GM23338 (cell line): Measurements from ENCODE around the gene SORCS2. TPM values are rescaled to one million over a fixed set of nuclear protein-coding genes. Genes with fewer than 3 reads are reported as not detected.

ENCODE experiments used
- ATAC-seq: fragments of 200-7000 bp; cut with Tn5 transposase; 3 replicates; pipeline ENCODE4 v1.9.1; 2020
- DNase-seq: peaks from one replicate; pipeline ENCODE4 v3.0.0-alpha.2; 2015; ENCODE audit warnings: low spot score
- H2AFZ ChIP-seq: fragments of 200-600 bp; sonication (generic); 2 replicates; pipeline ENCODE4 v1.8.0; 2016; ENCODE audit warnings: antibody characterized with exemption, mild to moderate bottlenecking, moderate library complexity
- H3F3A ChIP-seq: fragments of 200-600 bp; sonication (generic); replicated peaks from 2 replicates; pipeline ENCODE4 v1.8.0; 2017; ENCODE audit warnings: antibody characterized with exemption, mixed run types, low read depth
- H3K27ac ChIP-seq: fragments of 200-600 bp; sonication (generic); 2 replicates; pipeline ENCODE4 v1.6.1; 2016; ENCODE audit warnings: low read depth
- H3K27me3 ChIP-seq: fragments of 200-600 bp; sonication (generic); 2 replicates; pipeline ENCODE4 v1.8.0; 2016; ENCODE audit warnings: mild to moderate bottlenecking, mixed run types, moderate library complexity; ENCODE audit not compliant: insufficient read depth
- H3K36me3 ChIP-seq: fragments of 200-600 bp; sonication (generic); 2 replicates; pipeline ENCODE4 v1.8.0; 2016; ENCODE audit warnings: mild to moderate bottlenecking; ENCODE audit not compliant: insufficient read depth
- H3K4me1 ChIP-seq: fragments of 200-600 bp; sonication (generic); 2 replicates; pipeline ENCODE4 v1.8.0; 2016; ENCODE audit warnings: mild to moderate bottlenecking, moderate library complexity; ENCODE audit not compliant: insufficient read depth
- H3K4me2 ChIP-seq: fragments of 200-600 bp; sonication (generic); 2 replicates; pipeline ENCODE4 v1.7.1; 2017; ENCODE audit warnings: mixed run types
- H3K4me3 ChIP-seq: fragments of 200-600 bp; sonication (generic); 2 replicates; pipeline ENCODE4 v1.6.1; 2016; ENCODE audit warnings: mixed run types
- H3K79me2 ChIP-seq: fragments of 200-600 bp; sonication (generic); replicated peaks from 2 replicates; pipeline ENCODE4 v1.8.0; 2017; ENCODE audit warnings: mild to moderate bottlenecking; ENCODE audit not compliant: insufficient read depth
- H3K9me2 ChIP-seq: fragments of 200-600 bp; sonication (generic); 2 replicates; pipeline ENCODE4 v1.8.0; 2017; ENCODE audit not compliant: insufficient read depth
- H4K20me1 ChIP-seq: fragments of 200-600 bp; sonication (generic); replicated peaks from 2 replicates; pipeline ENCODE4 v1.8.0; 2017; ENCODE audit warnings: mild to moderate bottlenecking; ENCODE audit not compliant: insufficient read depth
- H3K27ac Mint-ChIP-seq: 2 replicates; pipeline ENCODE4 v1.8.0; 2020; ENCODE audit warnings: inconsistent platforms, mild to moderate bottlenecking, moderate library complexity, mixed read lengths
- H3K27me3 Mint-ChIP-seq: 3 replicates; pipeline ENCODE4 v1.8.0; 2022; ENCODE audit warnings: low read depth, mild to moderate bottlenecking, moderate library complexity, mixed read lengths, inconsistent platforms; ENCODE audit not compliant: insufficient read depth, poor library complexity
- H3K36me3 Mint-ChIP-seq: 3 replicates; pipeline ENCODE4 v1.8.0; 2021; ENCODE audit warnings: low read depth, mild to moderate bottlenecking, inconsistent platforms, moderate library complexity, mixed read lengths
- H3K4me1 Mint-ChIP-seq: 3 replicates; pipeline ENCODE4 v1.8.0; 2020; ENCODE audit warnings: mild to moderate bottlenecking, inconsistent platforms, mixed read lengths
- H3K4me3 Mint-ChIP-seq: 3 replicates; pipeline ENCODE4 v1.8.0; 2021; ENCODE audit warnings: moderate library complexity, mild to moderate bottlenecking, inconsistent platforms, mixed read lengths
- H3K9me3 Mint-ChIP-seq: 3 replicates; pipeline ENCODE4 v1.8.0; 2020; ENCODE audit warnings: moderate library complexity, mild to moderate bottlenecking, inconsistent platforms, mixed read lengths
- CREB1 ChIP-seq: fragments of 250-450 bp; sonication (Bioruptor Pico); IDR thresholded peaks from 2 replicates; pipeline ENCODE4 v1.5.0; 2020; ENCODE audit warnings: low read depth, mild to moderate bottlenecking, moderate library complexity
- EZH2 ChIP-seq: fragments of 200-600 bp; sonication (generic); IDR thresholded peaks from one replicate; pipeline ENCODE4 v1.8.0; 2017; ENCODE audit warnings: antibody characterized with exemption, mild to moderate bottlenecking, low read depth; ENCODE audit not compliant: unreplicated experiment
- EZH2phosphoT487 ChIP-seq: fragments of 200-600 bp; sonication (generic); IDR thresholded peaks from one replicate; pipeline ENCODE4 v1.8.1; 2018; ENCODE audit warnings: antibody characterized with exemption; ENCODE audit not compliant: unreplicated experiment
- JUNB ChIP-seq: IDR thresholded peaks from one replicate; pipeline ENCODE4 v1.6.1; 2016; ENCODE audit warnings: antibody characterized with exemption; ENCODE audit not compliant: unreplicated experiment
- NANOG ChIP-seq: IDR thresholded peaks from 2 replicates; pipeline ENCODE4 v1.6.1; 2016; ENCODE audit warnings: antibody characterized with exemption, borderline replicate concordance
- STAT1 ChIP-seq: IDR thresholded peaks from one replicate; pipeline ENCODE4 v1.6.1; 2016; ENCODE audit warnings: antibody characterized with exemption; ENCODE audit not compliant: unreplicated experiment
- ZNF114 ChIP-seq: fragments of 250-450 bp; sonication (Bioruptor Pico); IDR thresholded peaks from 2 replicates; pipeline ENCODE4 v1.5.0; 2020; ENCODE audit warnings: mild to moderate bottlenecking, moderate library complexity
- ZNF331 ChIP-seq: fragments of 250-450 bp; sonication (Bioruptor Pico); IDR thresholded peaks from 2 replicates; pipeline ENCODE4 v1.5.0; 2020; ENCODE audit warnings: low read depth, mild to moderate bottlenecking, moderate library complexity
- polyA plus RNA-seq: library from polyadenylated mRNA; unstranded; fragments of >200 nt; fragmentation: Nextera tagmentation; extraction: Ambion mirVana; gene quantifications from 2 replicates; pipeline ENCODE4 v1.2.1, GENCODE V29; 2016
- total RNA-seq: library from RNA; depleted of rRNA; stranded (reverse); fragments of >200 nt; shearing (Covaris generic); gene quantifications from 2 replicates; pipeline ENCODE4 v1.2.3, GENCODE V29; 2014
- TF ChIP-seq, protein P1 (sequence below): IDR thresholded peaks from 2 replicates; pipeline ENCODE4 v1.6.1; 2016; ENCODE audit warnings: antibody characterized with exemption
- TF ChIP-seq, protein P2 (sequence below): IDR thresholded peaks from one replicate; pipeline ENCODE4 v1.6.1; 2018; ENCODE audit warnings: antibody characterized with exemption; ENCODE audit not compliant: unreplicated experiment

The SORCS2 gene
- total and polyA plus RNA-seq, 2 experiments from 2014 or later = 0.47 to 2.4 TPM

DNA sequence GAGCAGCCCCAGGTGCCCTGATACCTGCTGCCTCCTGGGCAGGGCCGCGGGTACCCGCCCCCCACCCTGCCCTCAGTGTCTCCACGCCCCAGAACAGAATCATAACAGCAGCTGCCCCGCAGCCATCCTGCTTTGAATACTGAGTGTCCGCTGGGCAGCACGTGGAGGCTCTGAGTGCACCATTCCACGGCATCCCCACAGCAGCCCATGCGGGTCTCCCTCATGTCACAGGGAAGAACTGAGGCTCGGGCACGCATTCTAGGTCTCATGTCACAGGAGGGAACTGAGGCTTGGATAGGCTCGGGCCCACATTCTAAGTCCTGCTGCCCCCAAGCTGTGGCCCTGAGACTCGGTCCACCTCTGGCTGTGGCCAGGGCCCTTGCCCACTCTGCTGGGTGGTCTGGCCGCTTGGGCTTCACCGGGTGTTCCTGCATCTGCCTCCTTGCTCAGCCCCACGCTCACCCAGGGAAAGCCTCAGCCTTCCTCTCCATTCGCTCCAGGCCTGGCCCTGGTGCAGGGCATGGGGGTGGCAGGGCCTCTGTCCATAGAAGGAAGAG lies 464.0 kb downstream of the SORCS2 start:
- Mint-ChIP-seq H3K27me3 (peaks cover 1% of the 10 kb centered on the region), H3K4me1 (peaks cover 33% of the 10 kb centered on the region), H3K27ac (no peak overlapping the region), H3K4me3 (no peak overlapping the region), H3K36me3 (no peaks in the 10 kb centered on the region), H3K9me3 (no peaks in the 10 kb centered on the region)
- Histone ChIP-seq H3K36me3 (no peaks in the 10 kb centered on the region), H3K79me2 (no peaks in the 10 kb centered on the region), H3K27ac (no peak overlapping the region), H3F3A (no peaks in the 10 kb centered on the region), H4K20me1 (no peaks in the 10 kb centered on the region), H3K27me3 (no peaks in the 10 kb centered on the region), H2AFZ (no peak overlapping the region), H3K4me2 (no peak overlapping the region), H3K4me1 (no peaks in the 10 kb centered on the region), H3K4me3 (no peak overlapping the region), H3K9me2 (no peaks in the 10 kb centered on the region)
- TF ChIP-seq CREB1 (CRISPR knock-in tag) = no peak
- TF ChIP-seq EZH2 = no peak
- no peak for TF ChIP-seq ZNF114
- TF ChIP-seq NANOG = no peak
- TF ChIP-seq ZNF331 = no peak
- TF ChIP-seq, protein P1, sequence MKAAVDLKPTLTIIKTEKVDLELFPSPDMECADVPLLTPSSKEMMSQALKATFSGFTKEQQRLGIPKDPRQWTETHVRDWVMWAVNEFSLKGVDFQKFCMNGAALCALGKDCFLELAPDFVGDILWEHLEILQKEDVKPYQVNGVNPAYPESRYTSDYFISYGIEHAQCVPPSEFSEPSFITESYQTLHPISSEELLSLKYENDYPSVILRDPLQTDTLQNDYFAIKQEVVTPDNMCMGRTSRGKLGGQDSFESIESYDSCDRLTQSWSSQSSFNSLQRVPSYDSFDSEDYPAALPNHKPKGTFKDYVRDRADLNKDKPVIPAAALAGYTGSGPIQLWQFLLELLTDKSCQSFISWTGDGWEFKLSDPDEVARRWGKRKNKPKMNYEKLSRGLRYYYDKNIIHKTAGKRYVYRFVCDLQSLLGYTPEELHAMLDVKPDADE = no peak
- no peak for TF ChIP-seq JUNB
- no peak for TF ChIP-seq EZH2phosphoT487
- TF ChIP-seq STAT1 = no peak
- TF ChIP-seq, protein P2, sequence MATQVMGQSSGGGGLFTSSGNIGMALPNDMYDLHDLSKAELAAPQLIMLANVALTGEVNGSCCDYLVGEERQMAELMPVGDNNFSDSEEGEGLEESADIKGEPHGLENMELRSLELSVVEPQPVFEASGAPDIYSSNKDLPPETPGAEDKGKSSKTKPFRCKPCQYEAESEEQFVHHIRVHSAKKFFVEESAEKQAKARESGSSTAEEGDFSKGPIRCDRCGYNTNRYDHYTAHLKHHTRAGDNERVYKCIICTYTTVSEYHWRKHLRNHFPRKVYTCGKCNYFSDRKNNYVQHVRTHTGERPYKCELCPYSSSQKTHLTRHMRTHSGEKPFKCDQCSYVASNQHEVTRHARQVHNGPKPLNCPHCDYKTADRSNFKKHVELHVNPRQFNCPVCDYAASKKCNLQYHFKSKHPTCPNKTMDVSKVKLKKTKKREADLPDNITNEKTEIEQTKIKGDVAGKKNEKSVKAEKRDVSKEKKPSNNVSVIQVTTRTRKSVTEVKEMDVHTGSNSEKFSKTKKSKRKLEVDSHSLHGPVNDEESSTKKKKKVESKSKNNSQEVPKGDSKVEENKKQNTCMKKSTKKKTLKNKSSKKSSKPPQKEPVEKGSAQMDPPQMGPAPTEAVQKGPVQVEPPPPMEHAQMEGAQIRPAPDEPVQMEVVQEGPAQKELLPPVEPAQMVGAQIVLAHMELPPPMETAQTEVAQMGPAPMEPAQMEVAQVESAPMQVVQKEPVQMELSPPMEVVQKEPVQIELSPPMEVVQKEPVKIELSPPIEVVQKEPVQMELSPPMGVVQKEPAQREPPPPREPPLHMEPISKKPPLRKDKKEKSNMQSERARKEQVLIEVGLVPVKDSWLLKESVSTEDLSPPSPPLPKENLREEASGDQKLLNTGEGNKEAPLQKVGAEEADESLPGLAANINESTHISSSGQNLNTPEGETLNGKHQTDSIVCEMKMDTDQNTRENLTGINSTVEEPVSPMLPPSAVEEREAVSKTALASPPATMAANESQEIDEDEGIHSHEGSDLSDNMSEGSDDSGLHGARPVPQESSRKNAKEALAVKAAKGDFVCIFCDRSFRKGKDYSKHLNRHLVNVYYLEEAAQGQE = no peak
- ATAC-seq = no peak
- no peak for DNase-seq

DNA sequence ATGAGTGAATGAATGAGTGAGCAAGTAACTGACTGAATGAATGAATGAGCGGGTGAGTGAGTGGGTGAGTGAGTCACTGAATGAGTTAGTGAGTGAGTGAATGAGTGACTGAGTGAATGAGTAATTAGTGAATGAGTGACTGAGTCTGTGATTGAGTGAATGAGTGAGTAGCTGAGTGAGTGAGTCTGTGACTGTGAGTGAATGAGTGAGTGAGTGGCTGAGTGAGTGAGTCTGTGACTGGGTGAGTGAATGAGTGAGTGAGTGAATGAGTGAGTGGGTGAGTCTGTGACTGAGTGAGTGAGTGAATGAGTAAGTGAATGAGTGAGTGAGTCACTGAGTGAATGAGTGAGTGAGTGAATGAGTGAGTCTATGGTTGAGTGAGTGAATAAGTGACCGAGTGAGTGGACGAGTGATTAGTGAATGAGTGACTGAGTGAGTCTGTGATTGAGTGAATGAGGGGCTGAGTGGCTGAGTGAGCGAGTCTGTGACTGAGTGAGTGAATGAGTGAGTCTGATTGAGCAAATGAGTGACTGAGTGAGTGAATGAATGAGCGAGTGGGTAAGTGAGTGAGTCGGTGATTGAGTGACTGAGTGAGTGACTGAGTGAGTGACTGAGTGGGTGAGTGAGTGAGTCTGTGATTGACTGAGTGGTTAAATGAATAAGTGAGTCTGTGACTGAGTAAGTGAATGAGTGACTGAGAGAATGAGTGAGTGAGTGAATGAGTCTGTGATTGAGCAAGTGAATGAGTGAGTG lies 465.4 kb downstream of the SORCS2 start:
- ATAC-seq (no peak), DNase-seq (no peak)
- no peaks in the 10 kb centered on the region for H3K27me3 ChIP-seq
- Mint-ChIP-seq H3K27ac (no peak overlapping the region), H3K27me3 (peaks cover 1% of the 10 kb centered on the region), H3K9me3 (no peaks in the 10 kb centered on the region), H3K4me3 (no peak overlapping the region), H3K4me1 (peaks cover 27% of the 10 kb centered on the region), H3K36me3 (no peaks in the 10 kb centered on the region)
- H3K4me1 ChIP-seq = no peaks in the 10 kb centered on the region
- TF ChIP-seq EZH2phosphoT487 (no peak), NANOG (no peak), ZNF331 (no peak), ZNF114 (no peak), CREB1 (CRISPR knock-in tag) (no peak)
- H3K9me2 ChIP-seq = 0 out of 2 replicates have a peak, but pooled peaks cover 1% of the 10 kb centered on the region
- H3K4me2 ChIP-seq = no peak overlapping the region
- no peak overlapping the region for H3K4me3 ChIP-seq
- no peaks in the 10 kb centered on the region for H3F3A ChIP-seq
- no peak overlapping the region for H2AFZ ChIP-seq
- no peaks in the 10 kb centered on the region for H3K79me2 ChIP-seq
- H4K20me1 ChIP-seq = no peaks in the 10 kb centered on the region
- no peak overlapping the region for H3K27ac ChIP-seq
- no peaks in the 10 kb centered on the region for H3K36me3 ChIP-seq
